Stimulated activated naive B cell treated with anti-CD40 and anti-IgM and Interleukin-4, amounts not matched to agents 10 μg/mL and 1 μg/mL and 100 μg/mL, for 72 hours (primary cell): ENCODE data around the gene IL16.
A peak's percentile ranks its signal among the peaks of the same experiment; 100 is the strongest.

Experiments used
- ATAC-seq, 2 donors: fragments of 150-1000 bp; cut with Tn5 transposase; replicated peaks; 2 replicates each; pipeline ENCODE4 v1.10.0; 2021; ENCODE audit warnings: moderate library complexity in 1 of 2
- DNase-seq: peaks from one replicate; pipeline ENCODE4 v3.0.0; 2021
- H3K27ac Mint-ChIP-seq: one replicate; pipeline ENCODE4 v1.8.0; 2022; ENCODE audit warnings: mild to moderate bottlenecking, mixed read lengths
- H3K27me3 Mint-ChIP-seq, 2 donors: one replicate each; pipeline ENCODE4 v1.8.0; 2022; ENCODE audit warnings: mixed read lengths in 2 of 2
- H3K36me3 Mint-ChIP-seq, 2 donors: one replicate each; pipeline ENCODE4 v1.8.0; 2022; ENCODE audit warnings: mixed read lengths in 2 of 2, mild to moderate bottlenecking in 1 of 2
- H3K4me1 Mint-ChIP-seq, 2 donors: one replicate each; pipeline ENCODE4 v1.8.0; 2022; ENCODE audit warnings: mixed read lengths in 2 of 2, mild to moderate bottlenecking in 1 of 2
- H3K4me3 Mint-ChIP-seq, 2 donors: one replicate each; pipeline ENCODE4 v1.8.0; 2022; ENCODE audit warnings: mild to moderate bottlenecking in 2 of 2, mixed read lengths in 2 of 2, moderate library complexity in 1 of 2
- H3K9me3 Mint-ChIP-seq, 2 donors: one replicate each; pipeline ENCODE4 v1.8.0; 2022; ENCODE audit warnings: mixed read lengths in 2 of 2, mild to moderate bottlenecking in 1 of 2

IL16 gene

DNA sequence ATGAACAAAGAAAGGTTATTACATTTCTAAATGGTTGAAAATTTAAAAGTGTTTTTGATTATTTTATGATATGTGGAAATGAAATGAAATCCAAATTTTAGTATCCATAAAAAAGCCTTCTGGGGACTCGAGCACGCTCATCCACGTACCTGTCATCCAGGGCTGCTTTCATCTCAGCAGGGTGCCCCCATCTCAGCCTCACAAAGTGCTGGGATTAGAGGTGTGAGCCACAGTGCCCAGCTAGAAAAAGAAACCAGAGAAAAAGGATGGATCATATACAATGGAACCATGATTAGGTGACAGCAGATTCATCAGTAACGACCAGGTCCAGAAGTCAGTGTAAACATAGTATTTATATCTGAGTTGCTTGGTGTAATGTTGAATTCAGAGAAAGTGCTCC, 77.6 kb downstream of the IL16 start:
- H3K9me3 Mint-ChIP-seq: peaks cover 8 to 13% of the 10 kb centered on the region in 2 donors
- peaks cover 14 to 22% of the 10 kb centered on the region in 2 donors for H3K4me1 Mint-ChIP-seq
- H3K36me3 Mint-ChIP-seq: peaks cover 5 to 29% of the 10 kb centered on the region in 2 donors
- DNase-seq: no peak
- ATAC-seq: no peak
- no peaks in the 10 kb centered on the region for H3K27me3 Mint-ChIP-seq
- H3K27ac Mint-ChIP-seq: no peak overlapping the region
- no peak overlapping the region for H3K4me3 Mint-ChIP-seq

DNA sequence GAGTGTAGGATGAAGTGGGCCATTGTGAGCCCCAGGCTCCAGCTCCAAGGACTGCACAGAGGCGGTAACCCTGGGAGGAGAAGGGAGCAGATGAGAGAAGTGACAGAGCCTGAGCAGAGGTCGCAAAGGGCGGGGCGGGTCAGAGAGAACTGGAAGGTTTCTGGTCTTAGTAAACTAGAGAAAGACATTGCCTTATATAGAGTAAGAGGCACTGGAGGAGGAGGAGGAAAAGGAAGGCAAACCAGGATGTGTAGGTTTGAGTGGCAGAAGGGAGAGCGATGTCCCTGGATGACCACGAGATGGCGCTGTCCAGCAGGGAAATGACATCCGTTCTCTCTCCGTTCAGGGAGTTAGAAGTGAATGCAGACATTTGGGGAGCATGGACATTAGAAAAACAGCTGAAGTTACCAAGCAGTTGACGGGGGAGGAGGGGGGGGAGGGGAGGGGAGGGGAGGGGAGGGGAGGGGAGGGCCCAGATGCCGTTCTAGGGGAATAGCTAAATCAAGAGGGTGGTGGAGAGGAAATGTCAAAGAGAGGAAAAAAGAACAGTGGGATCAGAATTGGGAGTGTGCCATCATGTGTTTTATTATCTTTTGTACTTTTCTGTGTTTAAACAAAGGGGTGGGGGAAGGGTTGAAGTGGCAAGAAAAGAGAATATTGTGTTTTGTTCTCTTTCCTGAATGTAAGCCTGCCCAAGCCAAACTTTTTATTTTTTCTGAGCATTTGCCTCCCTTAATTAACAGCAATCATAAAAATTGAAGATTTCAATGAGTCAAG, 78.4 kb downstream of the IL16 start:
- DNase-seq (peak; percentile 58), ATAC-seq (peak; percentile 95 to 96)
- Mint-ChIP-seq H3K4me1 (peaks cover 11 to 18% of the 10 kb centered on the region in 2 donors), H3K36me3 (peaks cover 5 to 29% of the 10 kb centered on the region in 2 donors), H3K27me3 (no peaks in the 10 kb centered on the region), H3K27ac (no peak overlapping the region), H3K9me3 (peaks cover 8 to 13% of the 10 kb centered on the region in 2 donors), H3K4me3 (peak overlapping the region in 1 of 2 donors; percentile 60)

DNA sequence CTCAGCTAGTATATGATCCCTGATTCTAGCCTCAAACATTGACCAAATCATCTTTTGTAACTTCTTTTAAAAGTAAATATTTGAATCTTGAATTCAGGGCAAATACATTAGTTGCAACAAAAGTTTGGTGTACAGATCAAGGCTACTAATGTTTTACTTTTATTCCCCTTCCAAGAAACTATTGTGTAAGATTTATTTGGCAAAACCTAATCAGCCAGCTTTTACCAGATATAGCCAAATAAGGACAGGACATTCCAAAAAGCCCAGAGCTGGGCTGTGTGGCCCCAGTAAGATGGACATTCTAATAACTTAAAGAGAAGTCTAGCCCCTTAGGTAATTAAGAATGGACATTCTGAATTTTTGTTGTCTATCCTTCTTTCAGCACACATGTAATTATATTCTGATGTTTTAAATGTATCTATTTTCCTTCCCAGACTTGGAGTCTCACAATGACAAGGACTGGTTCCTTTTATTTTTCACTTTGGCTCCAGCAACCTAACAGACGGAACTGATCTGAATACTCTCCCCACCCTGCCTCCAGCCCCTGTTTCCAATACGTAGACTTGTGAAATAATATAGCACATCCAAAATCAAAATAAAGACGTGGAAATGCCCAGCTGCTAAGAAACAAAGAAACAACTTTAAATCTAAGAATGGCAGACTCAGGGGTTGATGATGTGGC, 79.2 kb downstream of the IL16 start:
- peaks cover 11 to 18% of the 10 kb centered on the region in 2 donors for H3K4me1 Mint-ChIP-seq
- DNase-seq: no peak

GRCh38 chr15:81276967-81277366, 80.3 kb downstream of the IL16 start:
- no peak for ATAC-seq
- H3K27ac Mint-ChIP-seq: no peak overlapping the region

More for the DNA sequence above, 79.2 kb downstream of the IL16 start:
- Mint-ChIP-seq H3K4me3 (no peak overlapping the region), H3K36me3 (peaks cover 5 to 29% of the 10 kb centered on the region in 2 donors), H3K9me3 (peaks cover 8 to 13% of the 10 kb centered on the region in 2 donors), H3K27ac (no peak overlapping the region), H3K27me3 (no peaks in the 10 kb centered on the region)
- ATAC-seq: no peak

GRCh38 chr15:81277851-81278250, 81.2 kb downstream of the IL16 start:
- Mint-ChIP-seq H3K9me3 (peaks cover 8 to 13% of the 10 kb centered on the region in 2 donors), H3K4me1 (peaks cover 24 to 33% of the 10 kb centered on the region in 2 donors), H3K27ac (no peak overlapping the region), H3K4me3 (no peak overlapping the region), H3K27me3 (no peaks in the 10 kb centered on the region), H3K36me3 (peaks cover 5 to 43% of the 10 kb centered on the region in 2 donors)
- no peak for ATAC-seq
- no peak for DNase-seq

More at GRCh38 chr15:81276967-81277366, 80.3 kb downstream of the IL16 start:
- Mint-ChIP-seq H3K4me1 (peaks cover 19 to 28% of the 10 kb centered on the region in 2 donors), H3K27me3 (no peaks in the 10 kb centered on the region), H3K4me3 (no peak overlapping the region), H3K9me3 (peaks cover 8 to 13% of the 10 kb centered on the region in 2 donors), H3K36me3 (peaks cover 5 to 36% of the 10 kb centered on the region in 2 donors)
- DNase-seq: no peak

GRCh38 chr15:81278306-81279029, 81.8 kb downstream of the IL16 start:
- H3K9me3 Mint-ChIP-seq: peaks cover 8 to 13% of the 10 kb centered on the region in 2 donors
- H3K4me3 Mint-ChIP-seq: no peak overlapping the region
- no peaks in the 10 kb centered on the region for H3K27me3 Mint-ChIP-seq
- no peak for ATAC-seq
- DNase-seq: no peak
- H3K36me3 Mint-ChIP-seq: peaks cover 5 to 40% of the 10 kb centered on the region in 2 donors
- H3K27ac Mint-ChIP-seq: no peak overlapping the region
- peaks cover 24 to 33% of the 10 kb centered on the region in 2 donors for H3K4me1 Mint-ChIP-seq

- Mint-ChIP-seq H3K9me3 (peaks cover 8 to 13% of the 10 kb centered on the region in 2 donors), H3K27ac (no peak overlapping the region), H3K4me1 (peaks cover 25 to 38% of the 10 kb centered on the region in 2 donors), H3K4me3 (no peak overlapping the region), H3K27me3 (no peaks in the 10 kb centered on the region), H3K36me3 (peaks cover 5 to 37% of the 10 kb centered on the region in 2 donors)
- DNase-seq (no peak), ATAC-seq (no peak)
Measured at GRCh38 chr15:81279621-81280485, 83.2 kb downstream of the IL16 start.

DNA sequence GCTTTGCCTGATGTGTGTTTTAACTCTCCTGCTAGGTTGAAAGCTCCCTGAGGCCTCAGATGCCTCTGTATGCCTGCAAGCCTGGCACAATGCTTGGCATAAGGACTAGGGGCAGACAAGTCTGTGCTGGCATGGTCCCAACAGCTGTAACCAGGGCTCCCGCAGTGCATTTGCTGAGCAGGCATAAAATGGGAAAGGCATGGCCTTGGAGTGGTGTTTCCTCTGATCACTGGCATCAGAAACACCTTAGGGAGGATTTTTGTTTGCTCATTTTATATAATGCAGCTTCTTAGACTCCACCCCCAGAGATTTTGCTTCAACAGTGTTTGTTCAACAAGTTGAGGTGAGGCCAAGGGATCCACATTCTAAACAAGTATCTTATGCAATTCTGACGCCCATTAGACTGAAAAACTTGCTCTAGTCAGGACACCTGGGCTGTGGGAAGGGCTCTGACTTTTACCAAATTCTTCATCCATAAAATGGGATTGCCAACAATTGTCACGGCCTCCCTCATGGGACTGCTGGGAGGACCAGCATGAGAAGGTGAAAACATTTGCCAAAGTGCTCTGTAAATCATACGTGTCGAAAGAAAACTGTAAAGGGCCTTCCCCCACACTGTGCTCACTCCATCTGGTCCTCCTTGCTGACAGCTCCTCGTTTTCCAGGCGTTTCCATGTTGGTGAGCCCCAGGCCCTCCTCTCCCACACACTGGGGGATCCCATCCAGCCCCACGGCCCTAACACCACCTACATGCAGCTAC, 84.2 kb downstream of the IL16 start:
- Mint-ChIP-seq H3K27me3 (no peaks in the 10 kb centered on the region), H3K36me3 (peaks cover 7 to 47% of the 10 kb centered on the region in 2 donors), H3K9me3 (peaks cover 8 to 13% of the 10 kb centered on the region in 2 donors), H3K4me1 (peaks cover 30 to 41% of the 10 kb centered on the region in 2 donors), H3K4me3 (no peak overlapping the region), H3K27ac (no peak overlapping the region)
- DNase-seq: no peak
- ATAC-seq: no peak

- no peaks in the 10 kb centered on the region for H3K27me3 Mint-ChIP-seq
- H3K9me3 Mint-ChIP-seq: peaks cover 8 to 13% of the 10 kb centered on the region in 2 donors
- no peak overlapping the region for H3K4me3 Mint-ChIP-seq
- peak overlapping the region; percentile 5 for H3K27ac Mint-ChIP-seq
- no peak for ATAC-seq
- H3K4me1 Mint-ChIP-seq: peaks cover 32 to 41% of the 10 kb centered on the region in 2 donors
- peaks cover 7 to 47% of the 10 kb centered on the region in 2 donors for H3K36me3 Mint-ChIP-seq
- no peak for DNase-seq
Measured at GRCh38 chr15:81281456-81281735, 84.7 kb downstream of the IL16 start.

DNA sequence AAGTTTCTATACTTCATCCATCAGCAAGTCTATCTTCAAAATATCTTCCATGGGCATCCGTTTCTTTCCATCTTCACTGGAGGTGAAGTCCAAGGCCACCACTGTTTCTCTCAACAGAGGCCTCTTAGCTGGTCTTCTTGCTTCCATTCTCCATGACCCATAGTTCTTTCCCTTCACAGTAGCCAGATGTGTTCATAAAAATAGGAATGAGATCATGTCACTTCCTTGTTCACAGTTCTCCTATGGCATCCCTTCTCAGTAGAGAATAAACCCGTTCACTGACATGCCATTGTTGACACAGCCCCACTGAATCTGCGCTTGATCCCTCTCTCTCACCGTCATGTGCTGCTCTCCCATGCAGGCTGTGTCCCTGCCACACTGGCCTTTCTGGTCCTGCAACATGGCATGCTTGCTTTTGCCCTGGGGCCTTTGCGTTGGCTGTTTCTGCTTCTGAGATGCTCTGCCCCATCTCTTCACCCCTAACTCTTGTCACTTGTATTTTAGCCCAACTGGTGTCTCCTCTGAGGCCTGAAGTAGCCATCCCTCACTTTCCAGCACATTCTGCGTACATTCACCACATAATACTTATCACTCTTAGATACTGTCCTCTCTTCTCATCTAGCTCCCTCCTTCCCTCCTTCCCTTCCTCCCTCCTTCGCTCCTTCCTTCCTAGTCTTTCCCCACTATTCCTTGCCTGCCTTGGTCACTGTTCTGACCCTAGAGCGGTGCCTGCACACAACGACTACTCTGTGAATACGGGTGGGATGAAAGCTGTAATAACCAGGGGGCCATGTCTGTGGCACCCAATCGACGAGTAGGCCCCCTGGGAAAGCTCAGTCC, 85.3 kb downstream of the IL16 start:
- DNase-seq: no peak
- no peak for ATAC-seq
- H3K27ac Mint-ChIP-seq: peak overlapping the region; percentile 5
- H3K27me3 Mint-ChIP-seq: no peaks in the 10 kb centered on the region
- no peak overlapping the region for H3K4me3 Mint-ChIP-seq
- H3K4me1 Mint-ChIP-seq: peaks cover 38 to 45% of the 10 kb centered on the region in 2 donors
- peaks cover 7 to 10% of the 10 kb centered on the region in 2 donors for H3K9me3 Mint-ChIP-seq
- H3K36me3 Mint-ChIP-seq: peaks cover 7 to 46% of the 10 kb centered on the region in 2 donors

DNA sequence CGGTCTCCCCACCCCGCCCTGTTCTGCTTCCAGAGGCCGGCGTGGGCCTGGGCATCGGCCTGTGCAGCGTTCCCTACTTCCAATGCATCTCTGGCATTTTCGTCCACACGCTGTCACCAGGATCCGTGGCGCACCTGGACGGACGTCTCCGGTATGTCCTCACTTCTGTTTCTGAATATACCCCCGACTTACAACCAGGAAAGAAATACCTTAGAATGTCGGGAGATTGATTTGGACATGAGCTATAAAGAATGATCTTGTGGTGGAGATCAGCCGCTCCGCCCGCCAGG, 85.9 kb downstream of the IL16 start:
- H3K9me3 Mint-ChIP-seq: peaks cover 6 to 10% of the 10 kb centered on the region in 2 donors

GRCh38 chr15:81282911-81283310, 86.2 kb downstream of the IL16 start:
- Mint-ChIP-seq H3K27ac (no peak overlapping the region), H3K4me3 (no peak overlapping the region), H3K27me3 (no peaks in the 10 kb centered on the region), H3K36me3 (peaks cover 5 to 46% of the 10 kb centered on the region in 2 donors), H3K4me1 (peaks cover 44 to 54% of the 10 kb centered on the region in 2 donors), H3K9me3 (peaks cover 10% of the 10 kb centered on the region in 2 donors)
- ATAC-seq (no peak), DNase-seq (no peak)

More for the DNA sequence above, 85.9 kb downstream of the IL16 start:
- Mint-ChIP-seq H3K4me3 (no peak overlapping the region), H3K27ac (no peak overlapping the region), H3K36me3 (peaks cover 6 to 44% of the 10 kb centered on the region in 2 donors), H3K27me3 (no peaks in the 10 kb centered on the region), H3K4me1 (peaks cover 41 to 51% of the 10 kb centered on the region in 2 donors)
- DNase-seq: no peak
- ATAC-seq: no peak
